ENCODE data around the gene BMI1. TPM values are rescaled to one million over a fixed set of nuclear protein-coding genes. Genes with fewer than 3 reads are reported as not detected.
"Not testable (repeated sequence)": the region's sequence is repeated elsewhere in the genome, so short reads cannot be mapped to it uniquely, and the experiment has no call there.

Gene BMI1
- total RNA-seq, 1 experiment from 2014 or later = 83.6 TPM

- no peak for DNase-seq (ENCODE audit: low read depth)
Observed at GRCh38 chr10:22338931-22339330, 18.0 kb downstream of the BMI1 start.

- DNase-seq (ENCODE audit: low read depth) = no peak
Observed at GRCh38 chr10:22339761-22340328, 18.9 kb downstream of the BMI1 start.

DNA sequence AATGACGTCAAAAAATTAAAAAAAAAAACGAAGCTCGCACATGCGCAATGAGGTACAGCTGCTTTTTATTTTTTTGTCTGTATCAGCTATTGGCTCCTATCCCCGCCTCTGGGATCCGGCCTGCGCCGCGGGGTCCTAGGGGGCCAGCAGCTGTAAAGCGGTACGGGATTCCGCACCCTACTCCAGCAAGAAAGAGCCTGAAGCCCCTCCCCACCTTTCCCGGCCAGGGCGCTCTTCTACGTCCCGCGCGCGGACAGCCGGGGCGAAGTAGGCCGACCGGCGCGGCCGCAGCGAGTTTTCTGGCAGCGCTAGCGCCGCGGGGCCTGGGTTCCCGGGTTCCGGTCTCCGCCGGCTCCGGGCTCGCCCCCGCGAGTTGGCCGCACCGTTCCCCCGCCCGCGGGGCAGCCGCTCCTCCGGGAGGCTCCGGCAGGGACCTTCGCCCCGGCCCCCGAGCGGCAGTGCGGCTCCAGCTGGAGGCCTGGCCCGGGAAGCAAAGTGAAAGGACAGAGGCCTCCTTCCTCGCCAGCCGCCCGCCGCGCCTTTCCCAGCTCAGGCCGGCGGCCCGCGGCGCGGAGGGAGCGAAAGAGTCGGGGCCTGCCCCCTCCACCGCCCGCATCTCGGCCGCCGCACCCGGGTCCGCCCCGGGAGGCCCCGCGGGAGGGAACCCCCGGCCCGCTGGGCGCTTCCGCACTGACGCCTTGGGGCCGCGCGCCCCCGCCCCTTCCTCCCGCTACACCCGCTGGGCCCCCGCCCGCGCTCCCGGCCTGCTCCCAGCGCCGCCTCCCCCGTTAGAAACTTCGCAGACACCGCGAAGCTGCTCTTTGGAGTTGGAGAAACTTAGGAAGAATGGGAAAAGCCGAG is 19.7 kb downstream of the BMI1 start:
- DNase-seq (ENCODE audit: low read depth) = peak; percentile 83

DNA sequence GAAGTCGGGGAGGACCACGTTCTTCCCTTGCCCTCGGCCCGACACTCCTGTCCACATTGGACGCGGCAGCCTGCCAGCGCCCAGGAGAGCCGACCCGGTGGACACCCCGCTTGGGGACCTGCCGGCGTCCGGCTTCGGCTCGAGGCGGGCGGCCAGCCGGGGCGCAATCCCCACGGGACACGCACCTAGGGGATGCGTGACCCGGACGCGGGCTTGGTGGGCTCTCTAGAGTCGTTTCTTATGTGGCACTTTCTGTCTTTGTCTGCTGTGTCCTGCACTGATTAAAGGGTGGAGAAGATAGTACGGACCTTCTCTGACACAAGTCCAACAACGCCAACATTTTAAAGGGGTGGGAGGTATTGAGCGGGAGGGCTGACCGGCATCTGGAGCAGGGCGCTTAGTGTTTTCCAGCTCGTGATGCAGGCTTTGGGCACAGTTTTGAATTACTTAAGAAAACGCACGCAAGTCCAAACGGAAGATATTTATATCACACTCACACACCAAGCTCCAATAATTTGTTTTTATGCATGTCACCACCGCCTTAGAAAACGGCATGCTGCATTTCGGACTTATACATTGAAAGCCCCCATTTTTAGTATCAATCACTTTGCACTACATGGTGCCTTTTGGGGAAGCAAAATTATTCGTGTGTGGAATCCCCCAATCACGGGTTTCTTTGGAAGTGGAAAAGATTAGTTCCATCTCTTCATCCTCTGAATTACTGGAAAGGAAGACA is 20.5 kb downstream of the BMI1 start:
- DNase-seq (ENCODE audit: low read depth) = peak; percentile 34

- no peak for DNase-seq (ENCODE audit: low read depth)
Observed at GRCh38 chr10:22341926-22342196, 21.0 kb downstream of the BMI1 start.

DNA sequence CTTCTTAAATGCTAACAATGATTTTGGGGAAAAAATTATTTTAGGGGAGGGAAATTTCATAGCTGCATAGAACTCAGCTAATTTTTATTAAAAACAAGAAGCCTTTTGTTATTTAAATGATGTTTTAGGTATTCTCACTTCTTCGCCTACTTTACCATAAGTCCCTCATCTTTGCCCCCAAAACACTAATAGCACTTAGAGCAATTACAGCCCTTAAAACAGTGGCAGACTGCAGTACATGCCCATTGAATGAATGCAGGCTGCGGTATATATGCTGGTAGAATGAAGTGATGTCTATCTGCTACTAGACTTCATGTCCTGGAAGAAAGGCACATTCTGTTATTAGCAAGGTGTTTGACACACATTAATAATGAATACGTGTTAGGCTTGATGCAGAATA is 21.5 kb downstream of the BMI1 start:
- DNase-seq (ENCODE audit: low read depth) = no peak

- DNase-seq (ENCODE audit: low read depth) = no peak
Observed at GRCh38 chr10:22343731-22344130, 22.8 kb downstream of the BMI1 start.

- no peak for DNase-seq (ENCODE audit: low read depth)
Observed at GRCh38 chr10:22344249-22344648, 23.4 kb downstream of the BMI1 start.

DNA sequence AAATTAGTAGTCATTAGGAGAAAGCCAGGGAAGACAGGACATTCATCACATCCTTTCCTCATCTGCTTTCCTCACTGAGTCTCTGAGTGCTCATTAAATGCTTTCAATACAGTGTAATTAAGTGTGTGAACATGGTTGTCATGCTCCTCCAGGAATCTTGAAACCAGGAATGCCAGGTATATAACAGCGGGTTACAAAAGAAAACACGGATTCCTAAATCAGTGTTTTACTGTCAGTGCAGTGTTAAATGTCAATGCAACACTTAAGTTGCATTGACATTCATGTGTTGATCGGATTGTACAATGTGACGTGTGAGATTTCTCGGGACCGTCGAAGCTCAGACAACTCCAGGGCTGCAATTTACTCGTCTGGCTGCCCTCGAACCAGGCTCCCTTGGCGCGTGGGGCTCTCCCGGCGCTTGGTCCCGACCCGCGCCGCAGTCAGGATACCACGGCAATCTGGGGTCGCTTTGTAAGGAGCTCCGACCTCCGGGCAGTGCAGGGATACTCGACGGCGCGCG is 23.9 kb downstream of the BMI1 start:
- DNase-seq (ENCODE audit: low read depth) = no peak

DNA sequence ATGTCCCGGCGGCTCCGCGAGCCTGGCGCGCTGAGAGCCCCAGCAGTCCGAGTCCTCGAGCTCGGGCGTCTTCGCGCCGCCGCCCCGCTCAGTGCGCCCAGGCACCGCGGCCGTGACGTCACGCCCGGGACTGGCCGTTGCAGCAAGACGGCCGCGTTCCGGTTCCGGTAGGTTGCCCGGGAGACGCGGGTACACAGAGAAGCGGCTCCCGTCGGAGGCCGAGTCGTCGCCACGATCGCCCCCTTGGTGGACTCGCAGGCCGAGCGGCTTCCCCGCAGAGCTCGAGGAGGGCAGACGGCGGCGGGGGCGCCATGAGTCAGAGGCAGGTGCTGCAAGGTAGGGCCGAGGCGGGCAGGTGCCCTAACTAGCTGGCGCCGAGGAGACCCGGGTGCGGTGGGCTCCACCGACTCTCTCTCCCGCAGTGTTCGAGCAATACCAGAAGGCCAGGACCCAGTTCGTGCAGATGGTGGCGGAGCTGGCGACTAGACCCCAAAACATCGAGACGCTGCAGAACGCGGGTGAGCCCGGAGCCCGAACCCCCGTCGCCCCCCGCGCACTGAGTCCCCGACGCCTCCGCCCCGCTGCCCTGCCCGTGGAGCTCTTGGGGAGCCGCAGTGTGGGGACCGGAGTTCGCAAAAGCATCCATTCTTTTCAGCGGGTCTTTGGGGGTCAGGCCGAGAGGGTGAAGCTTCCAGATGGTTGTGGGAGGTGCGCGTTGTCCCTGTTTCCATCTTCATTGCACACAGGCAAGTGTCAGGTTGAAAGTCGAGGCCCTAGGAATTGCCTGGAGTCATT is 24.6 kb downstream of the BMI1 start, which contains the start of gene SPAG6:
TSS of gene SPAG6 (plus strand) at position 196 of the 795 bp plus-strand sequence. CDS start at position 312, 116 bp downstream.
- no peak for DNase-seq (ENCODE audit: low read depth)

GRCh38 chr10:22346096-22346661 is 25.3 kb downstream of the BMI1 start:
- DNase-seq (ENCODE audit: low read depth) = no peak

DNA sequence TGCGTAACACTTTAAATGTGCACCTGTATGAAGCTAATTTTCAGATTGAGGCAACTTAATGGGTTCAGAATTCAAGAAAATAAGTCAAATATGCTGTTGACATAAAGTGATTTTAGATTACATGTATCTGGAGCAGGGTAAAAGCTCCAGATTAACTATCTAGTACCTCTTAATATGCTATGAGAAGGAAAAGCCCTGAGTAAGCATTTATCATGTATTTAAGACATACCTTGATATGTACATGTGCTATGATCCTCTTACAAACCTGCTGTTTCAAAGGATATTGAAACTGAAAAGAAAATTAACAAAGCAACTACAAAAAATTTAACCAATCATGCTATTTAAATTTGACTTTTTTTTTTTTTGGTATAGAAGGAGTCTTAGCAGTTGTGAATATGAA is 28.9 kb downstream of the BMI1 start:
- no peak for DNase-seq (ENCODE audit: low read depth)

DNA sequence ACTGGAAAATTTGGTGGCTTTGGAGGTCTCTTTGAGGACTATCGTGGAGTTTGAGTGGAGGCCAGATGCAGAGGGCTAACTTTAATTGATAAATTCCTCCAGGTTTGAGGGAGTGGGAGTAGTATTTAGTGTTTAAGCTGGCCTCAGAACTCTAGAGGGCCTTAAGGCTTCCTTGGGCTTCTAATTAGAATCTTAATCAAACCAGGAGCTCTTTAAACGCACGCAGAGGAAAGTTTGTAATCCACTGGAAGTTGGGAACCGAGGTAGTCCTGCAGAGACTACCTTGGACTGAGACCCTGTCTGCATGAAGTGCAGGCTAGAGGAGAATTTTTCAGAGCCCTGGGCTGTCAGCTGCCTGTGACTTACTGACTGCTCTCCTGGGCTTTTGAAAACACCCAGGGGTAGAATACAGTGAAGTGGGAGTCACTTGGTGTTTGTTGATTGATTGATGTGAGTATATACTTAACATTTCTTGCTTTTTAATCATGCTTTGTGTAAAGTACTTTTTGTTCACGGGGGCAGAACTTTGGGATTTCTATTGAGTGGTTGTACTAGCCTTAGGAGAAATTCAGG is 30.3 kb downstream of the BMI1 start:
- no peak for DNase-seq (ENCODE audit: low read depth)

DNA sequence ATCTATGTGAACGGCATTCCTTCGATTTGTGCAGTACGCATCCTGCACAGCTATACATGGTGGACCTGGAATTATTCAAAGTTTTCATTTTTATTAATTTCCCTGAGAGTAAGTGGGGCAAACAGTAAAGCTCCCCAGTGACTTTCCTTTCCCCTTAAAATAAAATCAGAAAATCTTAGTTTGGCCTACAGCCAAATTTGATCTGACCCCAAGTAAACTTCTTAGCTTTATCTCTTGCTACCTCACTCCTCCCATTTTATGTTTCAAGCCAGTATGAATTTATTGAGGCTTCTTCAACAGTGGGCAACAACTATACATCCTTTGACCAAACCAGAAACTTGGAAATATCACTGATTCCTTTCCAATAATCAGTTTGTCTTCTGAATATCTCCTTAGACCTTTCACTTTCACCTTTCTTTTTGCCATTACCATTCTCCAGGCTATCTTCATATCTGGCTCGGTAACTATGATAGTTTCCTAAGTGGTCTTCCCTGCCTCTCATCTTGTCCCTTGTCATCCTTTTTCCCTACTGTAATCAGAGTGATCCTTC is 35.5 kb downstream of the BMI1 start:
- DNase-seq (ENCODE audit: low read depth) = no peak

GRCh38 chr10:22357770-22358169 is 36.9 kb downstream of the BMI1 start:
- DNase-seq (ENCODE audit: low read depth) = not testable (repeated sequence)

GRCh38 chr10:22363305-22363704 is 42.4 kb downstream of the BMI1 start:
- DNase-seq (ENCODE audit: low read depth) = no peak

- DNase-seq (ENCODE audit: low read depth) = no peak
Observed at GRCh38 chr10:22364407-22365140, 43.7 kb downstream of the BMI1 start.

DNA sequence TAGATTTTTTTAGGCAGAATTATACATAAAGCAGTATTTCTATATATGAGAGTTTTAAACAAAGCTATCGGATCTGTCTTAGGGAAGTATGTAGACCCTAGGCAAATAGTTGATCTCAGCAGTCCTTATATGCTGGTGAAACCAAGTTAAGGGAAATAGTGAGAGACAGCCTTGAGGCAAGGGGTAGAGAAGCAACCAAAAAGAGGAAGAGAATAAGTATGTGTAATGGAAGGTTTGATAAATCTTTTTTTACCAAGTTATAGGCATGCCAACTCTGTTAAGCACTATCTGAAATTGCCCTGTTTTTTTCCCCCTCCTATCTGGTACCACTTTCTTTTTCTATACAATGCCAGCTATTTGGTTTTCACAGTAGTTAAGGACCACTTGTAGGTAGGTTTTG is 44.3 kb downstream of the BMI1 start:
- DNase-seq (ENCODE audit: low read depth) = no peak

DNA sequence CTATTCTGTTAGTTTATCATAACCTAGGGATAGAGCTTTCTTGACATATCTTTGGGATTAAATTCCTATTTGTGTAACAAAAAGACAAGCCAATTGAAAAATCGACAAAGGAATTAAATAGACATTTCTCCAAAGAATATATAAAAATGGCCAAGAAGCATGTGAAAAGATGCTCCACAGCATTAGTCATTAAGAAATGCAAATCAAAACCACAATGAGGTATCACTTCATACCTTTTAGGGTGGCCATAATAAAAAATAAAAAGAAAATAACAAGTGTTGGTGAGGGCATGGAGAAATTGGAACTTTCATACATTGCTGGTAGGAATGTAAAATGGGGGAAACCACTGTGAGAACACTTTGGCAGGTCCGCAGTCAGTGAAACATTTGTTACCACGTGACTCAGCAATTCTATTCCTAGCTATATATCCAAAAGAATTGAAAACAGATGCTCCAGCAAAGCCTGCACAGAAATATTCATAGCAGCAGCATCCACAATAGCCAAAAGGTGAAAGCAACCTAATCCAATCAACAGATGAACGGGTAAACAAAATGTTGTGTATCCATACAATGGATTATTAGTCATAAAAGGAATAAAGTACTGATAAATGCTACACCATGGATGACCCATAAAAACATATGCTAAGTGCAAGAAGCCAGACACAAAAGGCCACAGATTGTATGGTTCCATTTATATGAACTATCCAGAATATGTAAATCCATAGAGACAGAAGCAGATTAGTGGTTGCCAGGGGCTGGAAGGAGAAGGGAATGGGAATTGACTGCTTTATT is 44.9 kb downstream of the BMI1 start:
- no peak for DNase-seq (ENCODE audit: low read depth)
